Measurements from ENCODE around the gene USP3. TPM values are rescaled to one million over a fixed set of nuclear protein-coding genes. Genes with fewer than 3 reads are reported as not detected.

Gene USP3
- total and polyA plus RNA-seq, 9 of the 15 experiments (the other 6 are each of a cell fraction or from before 2014, with no cell fraction given): 17.3 to 54.3 (median 34.8) TPM

DNA sequence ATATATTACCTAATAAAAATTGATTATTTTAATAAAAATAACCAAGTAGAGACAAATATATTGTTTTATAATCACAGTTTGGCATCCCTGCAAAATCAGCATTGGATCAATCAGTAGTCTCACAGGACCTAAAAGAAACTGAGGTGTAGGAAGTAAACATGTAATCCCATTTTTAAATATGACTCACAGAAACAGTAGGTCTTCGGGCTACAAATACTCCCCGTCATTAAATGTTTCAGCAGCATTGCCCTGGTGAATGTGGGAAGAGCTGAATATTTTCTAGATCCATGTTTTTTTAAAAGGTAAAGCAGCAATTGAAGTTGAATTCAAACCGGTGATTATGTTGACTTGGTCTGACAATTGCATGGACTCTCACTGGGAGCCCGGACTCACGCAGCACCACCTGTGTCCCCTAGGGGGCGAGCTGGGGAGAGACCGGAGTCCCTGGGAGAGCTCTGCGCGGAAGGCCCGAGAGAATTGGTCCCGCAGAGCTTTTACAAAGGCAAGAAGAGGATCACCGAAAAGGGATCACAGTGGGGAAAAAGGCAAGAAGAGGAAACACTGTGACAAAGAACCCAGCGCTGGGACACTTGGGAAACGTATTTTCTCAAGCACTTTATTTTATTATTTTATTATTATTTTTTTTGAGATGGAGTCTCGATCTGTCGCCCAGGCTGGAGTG is 17.2 kb upstream of the USP3 start (continued):
- TF ChIP-seq, protein P1, sequence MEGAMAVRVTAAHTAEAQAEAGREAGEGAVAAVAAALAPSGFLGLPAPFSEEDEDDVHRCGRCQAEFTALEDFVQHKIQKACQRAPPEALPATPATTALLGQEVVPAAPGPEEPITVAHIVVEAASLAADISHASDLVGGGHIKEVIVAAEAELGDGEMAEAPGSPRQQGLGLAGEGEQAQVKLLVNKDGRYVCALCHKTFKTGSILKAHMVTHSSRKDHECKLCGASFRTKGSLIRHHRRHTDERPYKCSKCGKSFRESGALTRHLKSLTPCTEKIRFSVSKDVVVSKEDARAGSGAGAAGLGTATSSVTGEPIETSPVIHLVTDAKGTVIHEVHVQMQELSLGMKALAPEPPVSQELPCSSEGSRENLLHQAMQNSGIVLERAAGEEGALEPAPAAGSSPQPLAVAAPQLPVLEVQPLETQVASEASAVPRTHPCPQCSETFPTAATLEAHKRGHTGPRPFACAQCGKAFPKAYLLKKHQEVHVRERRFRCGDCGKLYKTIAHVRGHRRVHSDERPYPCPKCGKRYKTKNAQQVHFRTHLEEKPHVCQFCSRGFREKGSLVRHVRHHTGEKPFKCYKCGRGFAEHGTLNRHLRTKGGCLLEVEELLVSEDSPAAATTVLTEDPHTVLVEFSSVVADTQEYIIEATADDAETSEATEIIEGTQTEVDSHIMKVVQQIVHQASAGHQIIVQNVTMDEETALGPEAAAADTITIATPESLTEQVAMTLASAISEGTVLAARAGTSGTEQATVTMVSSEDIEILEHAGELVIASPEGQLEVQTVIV (CRISPR knock-in tag; IDR thresholded peaks at IDR 0.05; ENCODE audit: borderline replicate concordance): no peak
- TF ChIP-seq MTA3 (IDR thresholded peaks at IDR 0.05; ENCODE audit: borderline replicate concordance) (no peak), NCOR1 (IDR thresholded peaks at IDR 0.05) (no peak), RBM39 (optimal IDR thresholded peaks at IDR 0.05; ENCODE audit: low read depth, low read length) (no peak), ZEB2 (IDR thresholded peaks at IDR 0.05) (no peak), MCM7 (IDR thresholded peaks at IDR 0.05) (no peak), TBL1XR1 (IDR thresholded peaks at IDR 0.05; ENCODE audit: low read length in 2 of 2) (no peak), PHB2 (IDR thresholded peaks at IDR 0.05; ENCODE audit: low read depth) (no peak), MEIS2 (IDR thresholded peaks at IDR 0.05; ENCODE audit: partially characterized antibody) (no peak), IFI16 (CRISPR knock-in tag; IDR thresholded peaks at IDR 0.05) (no peak), ETV5 (CRISPR knock-in tag; IDR thresholded peaks at IDR 0.05; ENCODE audit: low read depth) (0 out of 2 replicates have a peak, but pooled peaks have one; percentile 16), MCM5 (IDR thresholded peaks at IDR 0.05; ENCODE audit: low read depth) (no peak), MYNN (IDR thresholded peaks at IDR 0.05) (no peak), MYNN (CRISPR knock-in tag; IDR thresholded peaks at IDR 0.05) (no peak), CCNT2 (IDR thresholded peaks at IDR 0.05; ENCODE audit: borderline replicate concordance, extremely low read depth, insufficient read length, low read depth, low read length) (no peak), RBM34 (IDR thresholded peaks at IDR 0.05; ENCODE audit: borderline replicate concordance, insufficient read depth, low read length) (no peak)
- TF ChIP-seq, protein P2, sequence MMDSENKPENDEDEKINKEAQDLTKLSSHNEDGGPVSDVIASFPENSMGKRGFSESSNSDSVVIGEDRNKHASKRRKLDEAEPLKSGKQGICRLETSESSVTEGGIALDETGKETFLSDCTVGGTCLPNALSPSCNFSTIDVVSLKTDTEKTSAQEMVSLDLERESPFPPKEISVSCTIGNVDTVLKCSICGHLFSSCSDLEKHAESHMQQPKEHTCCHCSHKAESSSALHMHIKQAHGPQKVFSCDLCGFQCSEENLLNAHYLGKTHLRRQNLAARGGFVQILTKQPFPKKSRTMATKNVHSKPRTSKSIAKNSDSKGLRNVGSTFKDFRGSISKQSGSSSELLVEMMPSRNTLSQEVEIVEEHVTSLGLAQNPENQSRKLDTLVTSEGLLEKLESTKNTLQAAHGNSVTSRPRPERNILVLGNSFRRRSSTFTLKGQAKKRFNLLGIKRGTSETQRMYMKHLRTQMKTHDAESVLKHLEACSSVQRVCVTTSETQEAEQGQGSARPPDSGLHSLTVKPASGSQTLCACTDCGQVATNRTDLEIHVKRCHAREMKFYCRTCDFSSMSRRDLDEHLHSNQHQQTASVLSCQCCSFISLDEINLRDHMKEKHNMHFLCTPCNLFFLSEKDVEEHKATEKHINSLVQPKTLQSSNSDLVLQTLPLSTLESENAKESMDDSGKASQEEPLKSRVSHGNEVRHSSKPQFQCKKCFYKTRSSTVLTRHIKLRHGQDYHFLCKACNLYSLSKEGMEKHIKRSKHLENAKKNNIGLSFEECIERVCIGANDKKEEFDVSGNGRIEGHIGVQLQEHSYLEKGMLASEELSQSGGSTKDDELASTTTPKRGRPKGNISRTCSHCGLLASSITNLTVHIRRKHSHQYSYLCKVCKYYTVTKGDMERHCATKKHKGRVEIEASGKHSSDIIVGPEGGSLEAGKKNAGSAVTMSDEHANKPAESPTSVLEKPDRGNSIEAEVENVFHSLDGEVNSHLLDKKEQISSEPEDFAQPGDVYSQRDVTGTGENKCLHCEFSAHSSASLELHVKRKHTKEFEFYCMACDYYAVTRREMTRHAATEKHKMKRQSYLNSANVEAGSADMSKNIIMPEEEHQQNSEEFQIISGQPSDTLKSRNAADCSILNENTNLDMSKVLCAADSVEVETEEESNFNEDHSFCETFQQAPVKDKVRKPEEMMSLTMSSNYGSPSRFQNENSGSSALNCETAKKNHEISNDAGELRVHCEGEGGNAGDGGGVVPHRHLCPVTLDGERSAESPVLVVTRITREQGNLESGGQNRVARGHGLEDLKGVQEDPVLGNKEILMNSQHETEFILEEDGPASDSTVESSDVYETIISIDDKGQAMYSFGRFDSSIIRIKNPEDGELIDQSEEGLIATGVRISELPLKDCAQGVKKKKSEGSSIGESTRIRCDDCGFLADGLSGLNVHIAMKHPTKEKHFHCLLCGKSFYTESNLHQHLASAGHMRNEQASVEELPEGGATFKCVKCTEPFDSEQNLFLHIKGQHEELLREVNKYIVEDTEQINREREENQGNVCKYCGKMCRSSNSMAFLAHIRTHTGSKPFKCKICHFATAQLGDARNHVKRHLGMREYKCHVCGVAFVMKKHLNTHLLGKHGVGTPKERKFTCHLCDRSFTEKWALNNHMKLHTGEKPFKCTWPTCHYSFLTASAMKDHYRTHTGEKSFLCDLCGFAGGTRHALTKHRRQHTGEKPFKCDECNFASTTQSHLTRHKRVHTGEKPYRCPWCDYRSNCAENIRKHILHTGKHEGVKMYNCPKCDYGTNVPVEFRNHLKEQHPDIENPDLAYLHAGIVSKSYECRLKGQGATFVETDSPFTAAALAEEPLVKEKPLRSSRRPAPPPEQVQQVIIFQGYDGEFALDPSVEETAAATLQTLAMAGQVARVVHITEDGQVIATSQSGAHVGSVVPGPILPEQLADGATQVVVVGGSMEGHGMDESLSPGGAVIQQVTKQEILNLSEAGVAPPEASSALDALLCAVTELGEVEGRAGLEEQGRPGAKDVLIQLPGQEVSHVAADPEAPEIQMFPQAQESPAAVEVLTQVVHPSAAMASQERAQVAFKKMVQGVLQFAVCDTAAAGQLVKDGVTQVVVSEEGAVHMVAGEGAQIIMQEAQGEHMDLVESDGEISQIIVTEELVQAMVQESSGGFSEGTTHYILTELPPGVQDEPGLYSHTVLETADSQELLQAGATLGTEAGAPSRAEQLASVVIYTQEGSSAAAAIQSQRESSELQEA (IDR thresholded peaks at IDR 0.05; ENCODE audit: low read depth): no peak
- TF ChIP-seq, protein P3, sequence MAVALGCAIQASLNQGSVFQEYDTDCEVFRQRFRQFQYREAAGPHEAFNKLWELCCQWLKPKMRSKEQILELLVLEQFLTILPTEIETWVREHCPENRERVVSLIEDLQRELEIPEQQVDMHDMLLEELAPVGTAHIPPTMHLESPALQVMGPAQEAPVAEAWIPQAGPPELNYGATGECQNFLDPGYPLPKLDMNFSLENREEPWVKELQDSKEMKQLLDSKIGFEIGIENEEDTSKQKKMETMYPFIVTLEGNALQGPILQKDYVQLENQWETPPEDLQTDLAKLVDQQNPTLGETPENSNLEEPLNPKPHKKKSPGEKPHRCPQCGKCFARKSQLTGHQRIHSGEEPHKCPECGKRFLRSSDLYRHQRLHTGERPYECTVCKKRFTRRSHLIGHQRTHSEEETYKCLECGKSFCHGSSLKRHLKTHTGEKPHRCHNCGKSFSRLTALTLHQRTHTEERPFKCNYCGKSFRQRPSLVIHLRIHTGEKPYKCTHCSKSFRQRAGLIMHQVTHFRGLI (CRISPR knock-in tag; IDR thresholded peaks at IDR 0.05): no peak

Data from K562 (cell line).